Calu3 (cell line): Measurements from ENCODE around the gene PCBD1. TPM values are rescaled to one million over a fixed set of nuclear protein-coding genes. Genes with fewer than 3 reads are reported as not detected.
"Not testable (repeated sequence)": the region's sequence is repeated elsewhere in the genome, so short reads cannot be mapped to it uniquely, and the experiment has no call there.

Experiments used
- BruUV-seq: library from RNA; stranded (reverse); fragments of 400-500 nt; replicated peaks from 2 replicates; lab custom pipeline; 2021; lab: Mats Ljungman, UMichigan
- CTCF ChIA-PET: fragments of 300-600 bp; sonication (Branson Sonifier 250); formaldehyde crosslinking; loops from one replicate; lab custom pipeline; 2022; ENCODE audit warnings: antibody characterized with exemption; lab: Charles Lee
- DNase-seq: peaks from one replicate; pipeline ENCODE4 v3.0.0; 2022
- H3K27ac Mint-ChIP-seq: one replicate; pipeline ENCODE4 v1.8.0; 2022; ENCODE audit warnings: mixed read lengths; ENCODE audit not compliant: unreplicated experiment
- H3K27me3 Mint-ChIP-seq: one replicate; pipeline ENCODE4 v1.8.0; 2022; ENCODE audit warnings: mixed read lengths; ENCODE audit not compliant: unreplicated experiment
- H3K36me3 Mint-ChIP-seq: one replicate; pipeline ENCODE4 v1.8.0; 2022; ENCODE audit warnings: mild to moderate bottlenecking, moderate library complexity, mixed read lengths; ENCODE audit not compliant: insufficient read depth, unreplicated experiment
- H3K4me1 Mint-ChIP-seq: one replicate; pipeline ENCODE4 v1.8.0; 2022; ENCODE audit warnings: mild to moderate bottlenecking, low read depth, mixed read lengths; ENCODE audit not compliant: unreplicated experiment
- H3K4me3 Mint-ChIP-seq: one replicate; pipeline ENCODE4 v1.8.0; 2022; ENCODE audit warnings: mild to moderate bottlenecking, low read depth, moderate library complexity, mixed read lengths; ENCODE audit not compliant: unreplicated experiment
- H3K9me3 Mint-ChIP-seq: one replicate; pipeline ENCODE4 v1.8.0; 2022; ENCODE audit warnings: low read depth, mixed read lengths; ENCODE audit not compliant: unreplicated experiment
- intact Hi-C: fragments of 100-400 bp; cut with micrococcal nuclease; formaldehyde crosslinking; loops from one replicate; pipeline ENCODE4 v1.10.0; 2022; ENCODE audit not compliant: unreplicated experiment
- total RNA-seq: library from RNA; stranded (reverse); gene quantifications from 2 replicates; pipeline ENCODE4 v1.2.3, GENCODE V29; 2022
- TF ChIP-seq, protein P1 (sequence below): fragments of 200-600 bp; IDR thresholded peaks from one replicate; pipeline ENCODE4 v1.8.0; 2022; ENCODE audit warnings: antibody characterized with exemption; ENCODE audit not compliant: unreplicated experiment

PCBD1 gene
- total RNA-seq, 1 experiment from 2014 or later, result 193 TPM

- Mint-ChIP-seq H3K4me1 (peaks cover 35% of the 10 kb centered on the region), H3K27me3 (no peaks in the 10 kb centered on the region), H3K36me3 (peaks cover 13% of the 10 kb centered on the region), H3K9me3 (no peaks in the 10 kb centered on the region), H3K4me3 (no peak overlapping the region), H3K27ac (no peak overlapping the region)
- TF ChIP-seq, protein P1, sequence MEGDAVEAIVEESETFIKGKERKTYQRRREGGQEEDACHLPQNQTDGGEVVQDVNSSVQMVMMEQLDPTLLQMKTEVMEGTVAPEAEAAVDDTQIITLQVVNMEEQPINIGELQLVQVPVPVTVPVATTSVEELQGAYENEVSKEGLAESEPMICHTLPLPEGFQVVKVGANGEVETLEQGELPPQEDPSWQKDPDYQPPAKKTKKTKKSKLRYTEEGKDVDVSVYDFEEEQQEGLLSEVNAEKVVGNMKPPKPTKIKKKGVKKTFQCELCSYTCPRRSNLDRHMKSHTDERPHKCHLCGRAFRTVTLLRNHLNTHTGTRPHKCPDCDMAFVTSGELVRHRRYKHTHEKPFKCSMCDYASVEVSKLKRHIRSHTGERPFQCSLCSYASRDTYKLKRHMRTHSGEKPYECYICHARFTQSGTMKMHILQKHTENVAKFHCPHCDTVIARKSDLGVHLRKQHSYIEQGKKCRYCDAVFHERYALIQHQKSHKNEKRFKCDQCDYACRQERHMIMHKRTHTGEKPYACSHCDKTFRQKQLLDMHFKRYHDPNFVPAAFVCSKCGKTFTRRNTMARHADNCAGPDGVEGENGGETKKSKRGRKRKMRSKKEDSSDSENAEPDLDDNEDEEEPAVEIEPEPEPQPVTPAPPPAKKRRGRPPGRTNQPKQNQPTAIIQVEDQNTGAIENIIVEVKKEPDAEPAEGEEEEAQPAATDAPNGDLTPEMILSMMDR, result no peak
- CTCF ChIA-PET, result no interaction called here
- peak; percentile 18 for DNase-seq
- intact Hi-C loops, result loop anchor here (5.0 kb wide), 1 partner anchor 34 kb away; no protein-coding TSS in a partner anchor
- BruUV-seq, result no TSS peak
Measured at GRCh38 chr10:70866424-70866823, 21.9 kb downstream of the PCBD1 start.

GRCh38 chr10:70864935-70865334, 23.4 kb downstream of the PCBD1 start:
- Mint-ChIP-seq H3K27me3 (no peaks in the 10 kb centered on the region), H3K4me3 (no peak overlapping the region), H3K9me3 (no peaks in the 10 kb centered on the region), H3K36me3 (peaks cover 6% of the 10 kb centered on the region), H3K27ac (no peak overlapping the region), H3K4me1 (peaks cover 35% of the 10 kb centered on the region)
- TF ChIP-seq, protein P1, result no peak
- CTCF ChIA-PET, result interaction anchor here (0.7 kb wide), 1 partner anchor 29 kb away, joined by 3 read pairs; no protein-coding TSS in a partner anchor
- no peak for DNase-seq
- intact Hi-C loops, result loop anchor here (5.0 kb wide), 1 partner anchor 33 kb away; no protein-coding TSS in a partner anchor
- no TSS peak for BruUV-seq

- intact Hi-C loops, result no loop called here
- Mint-ChIP-seq H3K4me1 (peaks cover 35% of the 10 kb centered on the region), H3K27ac (no peak overlapping the region), H3K36me3 (peaks cover 10% of the 10 kb centered on the region), H3K27me3 (no peaks in the 10 kb centered on the region), H3K9me3 (no peaks in the 10 kb centered on the region), H3K4me3 (no peak overlapping the region)
- DNase-seq, result no peak
- TF ChIP-seq, protein P1, result no peak
- CTCF ChIA-PET, result interaction anchor here (0.7 kb wide), 2 partner anchors 10 to 386 kb away, joined by 3 read pairs; no protein-coding TSS in a partner anchor
- no TSS peak for BruUV-seq
Measured at GRCh38 chr10:70863470-70864160, 24.8 kb downstream of the PCBD1 start.

DNA sequence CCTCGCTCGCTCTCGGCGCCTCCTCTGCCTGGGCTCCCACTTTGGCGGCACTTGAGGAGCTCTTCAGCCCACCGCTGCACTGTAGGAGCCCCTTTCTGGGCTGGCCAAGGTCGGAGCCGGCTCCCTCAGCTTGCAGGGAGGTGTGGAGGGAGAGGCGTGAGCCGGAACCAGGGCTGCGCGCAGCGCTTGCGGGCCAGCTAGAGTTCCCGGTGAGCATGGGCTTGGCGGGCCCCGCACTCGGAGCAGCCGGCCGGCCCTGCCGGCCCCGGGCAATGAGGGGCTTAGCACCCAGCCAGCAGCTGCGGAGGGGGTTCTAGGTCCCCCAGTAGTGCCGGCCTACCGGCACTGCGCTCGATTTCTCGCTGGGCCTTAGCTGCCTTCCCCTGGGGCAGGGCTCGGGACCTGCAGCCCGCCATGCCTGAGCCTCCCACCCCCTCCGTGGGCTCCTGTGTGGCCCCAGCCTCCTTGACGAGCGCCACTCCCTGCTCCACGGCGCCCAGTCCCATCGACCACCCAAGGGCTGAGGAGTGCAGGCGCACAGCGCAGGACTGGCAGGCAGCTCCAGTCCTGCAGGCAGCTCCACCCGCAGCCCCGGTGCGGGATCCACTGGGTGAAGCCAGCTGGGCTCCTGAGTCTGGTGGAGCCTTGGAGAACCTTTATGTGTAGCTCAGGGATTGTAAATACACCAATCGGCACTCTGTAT, 26.7 kb downstream of the PCBD1 start:
- BruUV-seq, H3K4me3 Mint-ChIP-seq, H3K27me3 Mint-ChIP-seq, DNase-seq, H3K9me3 Mint-ChIP-seq, intact Hi-C loops, H3K27ac Mint-ChIP-seq: not testable (repeated sequence)
- Mint-ChIP-seq H3K36me3 (peaks cover 12% of the 10 kb centered on the region), H3K4me1 (peaks cover 26% of the 10 kb centered on the region)
- CTCF ChIA-PET, result interaction anchor here (0.6 to 1.9 kb wide), 2 partner anchors 45 to 103 kb away, joined by 3 to 4 read pairs; no protein-coding TSS in a partner anchor
